GM19468 (cell line): ENCODE results near the gene SHROOM4.

Experiments
- ATAC-seq: cut with Tn5 transposase; IDR thresholded peaks from one replicate; pipeline ENCODE4 v1.9.1; 2021; ENCODE audit warnings: mild to moderate bottlenecking, moderate library complexity, moderate number of reproducible peaks; ENCODE audit not compliant: unreplicated experiment; ENCODE audit errors: extremely low read depth

SHROOM4 gene

DNA sequence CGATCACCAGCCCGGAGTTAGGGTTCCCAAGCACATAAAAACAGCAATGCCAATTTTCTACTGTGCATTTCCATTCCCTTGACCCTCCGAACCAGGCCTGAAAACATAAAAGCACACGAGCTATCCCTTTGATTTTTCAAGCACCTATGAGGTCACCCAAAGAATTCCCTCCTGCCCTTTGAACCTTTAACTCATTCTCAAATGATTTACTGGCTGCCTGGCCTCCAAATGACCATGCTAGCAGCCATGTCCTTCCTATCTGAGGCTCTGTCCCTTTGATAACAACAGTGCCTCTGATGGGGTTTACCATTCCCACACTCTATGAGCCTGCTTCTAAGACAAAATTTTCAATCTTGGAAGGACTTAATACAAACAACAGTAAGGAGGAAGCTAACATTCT, 15.2 kb downstream of the SHROOM4 start:
- ATAC-seq, result no peak

DNA sequence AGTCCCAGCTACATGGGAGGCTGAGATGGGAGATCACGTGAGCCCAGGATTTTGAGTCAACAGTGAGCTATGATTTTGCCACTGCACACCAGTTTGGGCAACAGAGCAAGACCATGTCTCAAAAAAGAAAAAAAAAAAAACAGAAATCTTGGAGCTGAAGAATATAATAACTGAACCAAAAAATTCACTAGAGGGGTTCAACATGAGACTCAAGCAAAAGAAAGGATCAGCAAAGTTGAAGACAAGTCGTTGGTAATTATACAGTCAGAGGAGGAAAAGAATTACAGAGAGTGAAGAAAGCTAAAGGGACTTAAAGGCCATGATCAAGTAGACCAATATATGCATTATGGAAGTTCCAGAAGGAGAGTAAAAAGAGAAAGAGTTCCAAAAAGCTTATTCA, 26.9 kb downstream of the SHROOM4 start:
- no peak for ATAC-seq

DNA sequence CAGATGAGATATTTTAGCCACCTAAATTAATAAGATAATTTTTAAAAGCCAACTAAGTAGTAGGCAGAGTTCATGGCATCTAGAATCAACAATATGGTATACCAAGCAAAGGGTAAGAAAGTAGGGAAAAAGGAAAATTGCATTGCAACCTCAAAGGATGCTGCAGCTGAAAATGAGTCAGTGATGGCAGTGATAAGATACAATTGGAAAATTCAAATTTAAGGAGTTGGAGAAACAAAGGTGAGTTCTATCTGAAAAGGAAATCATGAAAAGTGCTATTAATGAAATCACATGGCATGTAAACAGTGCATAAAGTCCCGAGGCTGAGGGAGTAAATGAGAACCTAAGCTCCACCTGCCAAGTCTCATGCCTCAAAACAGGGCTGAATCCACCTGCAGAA, 33.9 kb downstream of the SHROOM4 start:
- ATAC-seq, result no peak

GRCh38 chrX:50779694-50780093, 34.3 kb downstream of the SHROOM4 start:
- no peak for ATAC-seq

DNA sequence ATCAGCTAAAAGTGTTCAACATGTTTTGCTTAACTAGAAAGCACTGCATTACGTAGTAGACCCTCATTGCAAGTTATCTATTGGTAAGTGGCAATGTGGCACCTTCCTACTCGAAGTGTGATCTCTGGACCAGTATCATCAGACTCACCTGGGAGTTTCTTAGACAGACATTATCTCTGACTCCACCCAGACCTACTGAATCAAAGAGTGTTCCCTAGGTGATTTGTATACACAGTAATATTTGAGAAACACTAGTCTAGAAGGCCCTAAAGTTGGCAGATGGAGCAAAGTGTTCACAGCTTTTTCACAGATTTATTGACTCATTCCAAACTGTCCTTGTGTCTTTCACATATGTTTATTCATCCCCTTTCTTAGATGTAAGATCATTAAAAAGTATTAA, 35.7 kb downstream of the SHROOM4 start:
- ATAC-seq, result no peak

DNA sequence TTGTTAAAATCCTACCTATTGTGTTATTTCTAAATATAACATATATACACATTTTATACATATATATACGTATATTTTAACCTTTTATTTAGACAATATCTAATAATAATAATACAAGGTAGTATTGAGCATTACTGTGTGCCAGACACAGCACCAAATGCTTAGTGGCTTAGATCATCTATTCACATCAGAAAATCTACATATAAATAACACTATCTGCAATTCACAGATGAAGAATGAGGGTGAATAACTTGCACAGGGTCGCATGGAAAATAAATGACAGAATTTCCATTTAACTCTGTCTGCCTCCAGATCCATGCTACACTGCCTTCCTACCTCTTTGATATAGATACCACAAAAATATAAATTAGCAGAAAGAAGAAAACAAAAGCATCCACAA, 37.7 kb downstream of the SHROOM4 start:
- no peak for ATAC-seq

GRCh38 chrX:50771382-50771781, 42.6 kb downstream of the SHROOM4 start:
- ATAC-seq, result no peak

DNA sequence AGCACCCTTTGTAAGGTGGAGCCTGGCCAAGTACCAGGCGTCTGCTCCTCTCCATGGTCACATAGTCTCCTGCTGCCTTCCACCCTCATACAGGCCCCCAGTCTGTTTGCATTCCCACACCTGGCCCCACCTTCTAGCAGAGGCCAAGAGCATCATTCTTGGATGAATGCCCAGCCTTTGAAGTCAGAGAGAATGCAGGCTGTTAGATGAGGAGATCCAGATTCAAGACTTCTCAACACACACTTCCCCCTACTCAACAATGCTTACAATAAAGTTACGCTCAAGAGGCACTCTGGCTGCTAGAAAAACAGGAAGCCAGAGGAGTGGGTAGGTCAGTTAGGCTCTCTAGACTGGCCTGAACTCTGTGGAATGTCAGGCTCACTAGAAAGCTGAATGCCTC, 43.3 kb downstream of the SHROOM4 start:
- no peak for ATAC-seq

DNA sequence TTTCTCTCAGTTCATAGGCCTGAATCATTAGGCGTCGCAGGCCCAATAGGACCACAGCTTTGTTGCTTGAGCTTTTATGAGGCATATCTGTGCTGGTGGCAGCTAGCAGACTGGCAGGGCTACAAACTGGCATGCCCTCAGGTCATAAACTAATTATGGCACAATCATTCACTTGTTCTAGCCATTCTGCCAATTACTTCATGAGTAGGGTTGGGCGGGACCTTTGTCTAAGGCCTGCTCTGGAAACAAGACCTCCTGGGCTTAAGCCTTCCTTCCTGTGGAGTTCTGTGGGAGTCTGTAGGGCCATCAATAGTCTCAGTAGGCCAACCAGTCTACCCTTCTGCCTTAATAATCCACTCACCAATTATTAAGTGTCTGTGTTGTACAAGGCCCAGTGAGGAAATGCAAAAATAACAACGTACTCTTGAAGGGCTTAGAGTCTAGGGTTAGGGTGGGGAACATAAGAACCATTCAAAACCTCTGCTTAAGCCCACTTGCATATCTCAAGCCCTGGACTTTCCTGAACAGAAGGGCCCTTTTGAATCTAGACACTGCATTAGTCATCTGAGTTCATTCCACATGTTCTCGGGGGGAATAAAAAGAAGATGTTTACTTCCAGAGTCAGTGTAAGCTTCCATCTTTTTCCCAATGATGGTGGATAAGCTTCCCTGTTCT, 44.5 kb downstream of the SHROOM4 start:
- no peak for ATAC-seq

- no peak for ATAC-seq
Observed at GRCh38 chrX:50768801-50769200, 45.2 kb downstream of the SHROOM4 start.

DNA sequence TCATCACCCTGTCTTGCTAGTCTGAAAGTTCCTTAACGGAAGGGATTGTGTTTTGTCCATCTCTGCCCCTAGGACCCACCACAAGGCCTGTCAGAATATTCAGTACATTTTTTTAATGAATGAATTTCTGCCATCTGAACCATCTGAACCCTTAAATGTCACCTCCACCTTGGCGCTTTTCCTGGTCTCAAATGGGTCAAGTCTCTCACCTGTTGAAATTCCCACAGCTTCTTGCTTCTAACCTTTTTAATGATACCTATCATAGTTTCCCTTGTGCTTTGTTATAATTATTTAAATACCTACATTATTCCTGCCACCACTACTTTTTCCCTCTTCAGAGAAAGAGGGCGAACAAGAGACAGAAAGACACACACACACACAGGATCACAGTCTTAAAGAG, 48.0 kb downstream of the SHROOM4 start:
- ATAC-seq, result no peak

DNA sequence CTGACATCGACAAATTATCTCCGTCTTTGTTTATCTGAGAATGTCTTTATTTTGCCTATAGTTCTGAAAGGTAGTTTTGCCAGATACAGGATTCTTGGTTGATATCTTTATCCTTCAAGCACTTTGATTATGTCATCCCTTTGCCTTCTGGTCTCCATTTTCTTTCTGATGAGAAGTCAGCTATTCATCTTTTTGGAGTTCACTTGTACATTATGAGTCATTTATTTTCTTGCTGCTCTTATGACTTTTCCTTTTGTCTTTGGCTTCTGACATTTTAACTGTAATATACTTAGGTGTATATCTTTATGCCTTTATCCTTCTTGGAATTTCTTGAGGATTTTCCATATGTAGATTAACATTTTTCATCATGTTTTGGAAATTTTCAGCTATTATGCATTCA, 51.4 kb downstream of the SHROOM4 start:
- ATAC-seq, result no peak

GRCh38 chrX:50756276-50756675, 57.7 kb downstream of the SHROOM4 start:
- ATAC-seq, result no peak

- ATAC-seq, result no peak
Observed at GRCh38 chrX:50751091-50751490, 62.9 kb downstream of the SHROOM4 start.

- ATAC-seq, result no peak
Observed at GRCh38 chrX:50747471-50747900, 66.5 kb downstream of the SHROOM4 start.

- no peak for ATAC-seq
Observed at GRCh38 chrX:50736656-50737055, 77.3 kb downstream of the SHROOM4 start.

- ATAC-seq, result no peak
Observed at GRCh38 chrX:50726296-50726695, 87.7 kb downstream of the SHROOM4 start.

GRCh38 chrX:50725310-50725709, 88.7 kb downstream of the SHROOM4 start:
- no peak for ATAC-seq

DNA sequence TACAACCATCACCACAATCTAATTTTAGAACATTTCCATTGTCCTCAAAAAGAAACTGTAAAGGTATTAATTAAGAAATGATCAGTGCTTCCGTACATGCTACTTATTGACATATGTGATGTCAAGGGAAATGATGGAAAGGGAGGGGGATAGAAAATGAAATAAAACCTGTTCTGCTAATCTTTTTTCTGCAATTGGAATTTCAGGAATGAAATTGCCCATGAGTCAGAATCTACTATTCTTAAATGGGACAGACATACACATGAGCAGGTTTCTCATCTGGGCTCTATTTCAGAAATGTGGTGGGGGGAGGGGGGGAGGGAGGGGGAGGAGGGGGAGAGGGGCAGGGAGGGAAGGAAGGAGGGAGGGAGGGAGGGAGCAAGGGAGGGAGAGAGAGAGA, 91.0 kb downstream of the SHROOM4 start:
- ATAC-seq, result no peak

DNA sequence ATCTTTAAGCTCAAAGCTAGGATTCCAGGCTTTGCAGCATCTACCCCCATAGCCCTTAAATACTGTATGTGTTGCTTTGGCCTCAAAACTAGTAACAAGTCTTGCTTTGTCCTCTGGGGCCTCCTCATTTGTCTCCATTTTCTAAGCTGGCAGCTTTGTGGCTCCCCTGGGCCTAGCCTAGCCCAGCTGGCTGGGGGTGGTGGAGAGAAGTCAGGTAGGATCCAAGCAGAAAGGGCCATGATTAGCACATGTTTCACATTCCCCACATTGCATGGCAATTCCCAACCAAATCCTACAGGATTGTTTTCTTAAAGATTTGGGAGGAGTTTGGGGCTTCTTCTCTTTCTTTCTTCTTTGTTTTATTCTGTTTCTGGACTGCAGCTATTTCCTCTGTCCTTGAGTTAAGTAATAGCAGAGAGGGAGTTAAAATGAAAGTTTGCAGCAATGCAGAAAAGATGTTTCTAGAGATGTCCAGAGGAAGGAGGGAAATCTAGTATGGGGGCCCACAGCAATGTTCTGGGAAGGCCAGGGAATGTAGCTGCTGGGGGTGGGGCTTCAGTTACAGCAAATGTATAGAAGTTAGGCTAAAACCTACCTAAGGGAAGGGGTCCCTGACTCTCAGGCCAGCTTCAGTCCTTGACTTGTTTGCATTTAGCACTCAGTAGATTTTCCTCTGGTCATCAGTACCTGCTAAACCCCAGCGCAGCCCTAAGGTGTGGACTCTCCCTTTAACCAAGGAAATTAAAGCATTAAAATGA, 92.1 kb downstream of the SHROOM4 start:
- no peak for ATAC-seq

DNA sequence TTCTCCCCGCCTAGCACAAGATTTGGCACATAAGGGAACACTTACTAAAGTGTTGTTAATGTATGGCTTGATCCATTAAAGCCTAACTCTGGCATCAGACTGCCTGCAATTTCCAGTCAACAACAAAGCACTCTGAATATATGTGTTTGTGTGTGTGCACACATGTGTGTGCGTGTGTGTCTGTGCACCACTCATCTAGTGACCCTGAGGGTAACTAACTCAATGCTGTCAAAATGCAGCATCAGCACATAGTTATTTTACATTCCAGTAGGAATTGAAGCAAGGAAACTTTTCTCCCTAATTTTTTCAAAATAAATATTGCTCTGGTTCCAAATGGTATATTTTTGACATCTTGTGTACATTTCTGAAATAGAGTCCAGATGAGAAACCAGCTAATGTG, 94.4 kb downstream of the SHROOM4 start:
- ATAC-seq, result no peak

DNA sequence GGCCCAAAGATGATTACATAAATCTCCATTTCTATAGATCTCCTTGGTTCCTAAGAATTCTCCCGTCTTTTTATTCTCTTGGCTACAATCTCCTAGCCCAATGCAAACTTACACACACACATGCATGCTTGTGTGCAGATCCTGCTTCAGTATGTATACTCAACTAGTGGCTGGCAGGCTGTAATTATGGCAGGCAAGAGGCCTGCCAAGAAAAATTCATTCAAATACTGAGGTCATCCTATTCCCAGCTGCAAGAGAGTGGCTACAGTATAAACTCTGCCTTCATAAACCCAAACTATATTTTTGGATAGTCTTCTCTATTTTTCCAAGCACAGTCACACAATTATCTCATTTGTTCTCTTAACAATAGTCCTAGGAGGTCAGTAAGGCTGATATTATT, 95.2 kb downstream of the SHROOM4 start:
- ATAC-seq, result no peak
